ENCODE data around the gene ROBO1.

ROBO1 gene

GRCh38 chr3:79002465-79003372 lies 765.1 kb downstream of the ROBO1 start:
- peak; percentile 61 for DNase-seq

DNA sequence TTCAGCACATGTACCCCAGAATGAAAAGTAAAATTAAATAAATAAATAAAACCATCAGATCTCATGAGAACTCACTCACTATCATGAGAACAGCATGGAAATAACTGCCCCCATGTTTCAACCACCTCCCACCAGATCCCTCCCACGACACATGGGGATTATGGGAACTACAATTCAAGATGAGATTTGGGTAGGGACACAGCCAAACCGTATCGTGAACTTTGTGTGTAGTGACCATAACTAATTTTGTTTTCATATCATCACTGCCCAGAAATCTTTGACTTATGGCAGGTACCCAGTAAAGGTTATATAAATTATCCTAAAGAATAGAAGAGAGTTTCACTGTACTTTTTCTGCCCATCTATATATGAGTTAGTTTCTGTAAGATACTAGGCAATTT lies 766.5 kb downstream of the ROBO1 start:
- DNase-seq, result no peak

DNA sequence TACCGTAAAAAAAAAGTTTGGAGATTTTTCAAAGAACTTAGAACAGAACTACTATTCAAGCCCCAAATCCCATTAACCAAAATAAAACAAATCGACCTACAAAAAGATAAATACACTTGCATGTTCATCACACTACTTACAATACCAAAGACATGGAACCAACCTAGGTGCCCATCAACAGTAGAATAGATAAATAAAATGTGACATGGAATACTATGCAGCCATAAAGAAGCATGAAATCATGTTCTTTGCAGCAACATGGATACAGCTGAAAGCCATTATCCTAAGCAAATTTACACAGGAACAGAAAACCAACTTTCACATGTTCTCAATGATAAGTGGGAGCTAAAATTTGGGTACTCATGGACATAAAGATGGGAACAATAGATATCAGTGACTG lies 768.7 kb downstream of the ROBO1 start:
- no peak for DNase-seq

DNA sequence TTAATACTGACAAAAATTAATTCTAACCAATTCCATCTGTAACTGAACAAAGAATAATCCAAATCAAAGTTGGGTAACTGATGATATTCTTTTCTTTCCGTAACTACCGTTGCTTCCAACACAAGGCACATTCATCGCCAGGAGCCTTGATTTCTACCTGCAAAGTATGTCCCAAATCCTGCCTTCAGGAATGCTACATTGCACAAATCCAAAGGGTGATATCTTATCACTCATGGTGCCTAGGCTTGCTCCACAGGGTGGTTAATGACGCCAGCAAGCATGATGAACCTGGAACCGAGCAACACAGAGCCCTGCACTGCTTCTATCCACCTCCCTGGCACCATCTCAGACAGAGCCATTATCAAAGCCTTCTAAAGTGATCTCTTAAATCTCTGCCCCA lies 772.7 kb downstream of the ROBO1 start:
- DNase-seq, result no peak

DNA sequence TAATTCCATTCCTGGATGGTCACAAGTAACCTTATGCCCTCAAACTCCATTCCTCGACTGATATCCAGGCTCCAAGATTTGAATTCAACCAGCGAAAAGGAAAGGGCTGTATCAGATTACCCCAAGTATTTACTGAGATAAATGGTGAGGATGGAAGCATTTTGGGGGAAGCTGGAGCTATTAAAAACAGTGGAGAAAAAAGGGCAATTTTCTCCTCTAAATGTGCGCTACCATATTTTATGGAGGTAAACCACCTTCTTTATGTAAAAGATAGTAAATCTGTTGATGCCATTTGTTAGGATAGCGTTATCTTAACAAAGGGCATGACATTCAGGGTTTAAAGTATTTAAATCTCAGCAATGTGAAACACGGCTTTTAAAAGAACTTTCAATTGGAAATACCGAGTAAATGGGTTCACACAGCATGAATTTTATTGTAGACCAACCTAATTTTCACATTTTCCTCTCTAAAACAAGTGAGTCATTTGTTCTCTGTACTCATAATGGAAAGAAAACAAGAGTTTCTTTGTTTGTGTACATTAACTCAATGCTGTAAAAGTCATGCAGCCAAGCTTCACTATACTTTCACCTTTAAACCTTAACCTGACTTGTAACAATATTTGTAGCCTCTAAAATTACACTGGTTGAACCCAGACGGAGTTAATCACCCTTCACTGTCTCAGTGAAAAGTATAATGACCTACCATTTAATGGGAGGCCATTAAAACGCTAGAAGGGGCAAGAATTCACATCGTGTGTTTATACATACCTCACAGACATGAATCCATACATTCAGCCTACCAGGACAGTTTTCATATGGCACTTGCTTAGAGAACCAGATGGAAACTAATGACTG lies 773.4 kb downstream of the ROBO1 start:
- peak; percentile 90 for DNase-seq

GRCh38 chr3:78993375-78993774 lies 774.4 kb downstream of the ROBO1 start:
- peak; percentile 15 for DNase-seq

- no peak for DNase-seq
Measured at GRCh38 chr3:78992830-78993229, 775.0 kb downstream of the ROBO1 start.

DNA sequence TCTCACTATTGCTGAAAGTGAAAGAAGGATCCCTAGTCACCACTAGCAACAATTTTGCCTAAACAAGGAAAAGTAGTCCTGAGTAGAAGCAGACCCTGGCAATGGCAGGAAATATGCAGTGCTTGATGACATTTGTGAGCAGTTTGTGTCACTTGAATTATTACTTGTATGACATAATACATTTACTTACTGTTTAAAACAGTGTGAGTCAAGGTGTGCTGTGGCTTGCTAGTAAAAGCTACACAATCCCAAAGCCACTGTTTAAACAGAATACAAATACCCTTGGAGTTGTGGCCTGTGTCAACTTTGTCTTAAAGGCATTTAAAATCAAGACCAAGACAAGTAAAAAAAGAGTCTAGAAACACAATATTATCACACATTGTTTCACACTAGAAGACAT lies 775.4 kb downstream of the ROBO1 start:
- DNase-seq, result no peak

GRCh38 chr3:78991656-78992055 lies 776.1 kb downstream of the ROBO1 start:
- DNase-seq, result no peak

DNA sequence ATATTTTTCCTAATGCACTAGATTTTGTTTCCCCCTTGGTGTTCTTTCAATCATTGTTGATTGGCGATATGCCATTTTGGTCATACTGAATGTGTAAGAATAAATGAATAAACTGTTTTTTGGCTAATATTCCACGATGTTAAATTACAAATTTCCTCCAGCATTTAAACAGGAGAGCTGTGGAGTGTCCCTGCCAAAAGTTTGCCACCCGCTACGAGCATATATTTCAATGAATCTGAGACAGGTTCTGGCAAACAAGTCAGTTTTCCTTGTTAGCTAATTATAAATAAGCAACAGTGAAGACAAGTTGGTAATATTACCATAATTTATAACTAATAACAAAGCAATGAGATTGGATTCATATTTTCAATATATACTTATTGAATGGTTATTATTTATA lies 777.6 kb downstream of the ROBO1 start:
- no peak for DNase-seq

DNA sequence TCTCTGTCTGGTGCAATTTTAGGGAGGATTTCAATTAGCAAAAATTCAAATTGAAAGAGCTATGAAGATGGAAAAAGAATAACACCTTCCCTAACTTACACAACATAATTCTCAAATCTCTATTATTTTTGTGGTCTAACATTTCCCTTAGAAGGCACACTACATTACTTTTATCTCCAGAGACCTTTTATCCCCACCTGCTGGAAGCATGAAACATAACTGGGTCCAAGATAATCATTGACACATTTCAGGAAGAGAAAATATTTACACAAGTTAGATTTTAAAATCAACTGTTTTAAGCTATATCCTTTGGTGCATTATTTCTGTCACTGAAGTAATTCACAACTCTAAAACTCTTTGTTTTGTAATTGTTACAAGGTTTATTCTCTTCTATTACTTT lies 779.5 kb downstream of the ROBO1 start:
- peak; percentile 58 for DNase-seq

DNA sequence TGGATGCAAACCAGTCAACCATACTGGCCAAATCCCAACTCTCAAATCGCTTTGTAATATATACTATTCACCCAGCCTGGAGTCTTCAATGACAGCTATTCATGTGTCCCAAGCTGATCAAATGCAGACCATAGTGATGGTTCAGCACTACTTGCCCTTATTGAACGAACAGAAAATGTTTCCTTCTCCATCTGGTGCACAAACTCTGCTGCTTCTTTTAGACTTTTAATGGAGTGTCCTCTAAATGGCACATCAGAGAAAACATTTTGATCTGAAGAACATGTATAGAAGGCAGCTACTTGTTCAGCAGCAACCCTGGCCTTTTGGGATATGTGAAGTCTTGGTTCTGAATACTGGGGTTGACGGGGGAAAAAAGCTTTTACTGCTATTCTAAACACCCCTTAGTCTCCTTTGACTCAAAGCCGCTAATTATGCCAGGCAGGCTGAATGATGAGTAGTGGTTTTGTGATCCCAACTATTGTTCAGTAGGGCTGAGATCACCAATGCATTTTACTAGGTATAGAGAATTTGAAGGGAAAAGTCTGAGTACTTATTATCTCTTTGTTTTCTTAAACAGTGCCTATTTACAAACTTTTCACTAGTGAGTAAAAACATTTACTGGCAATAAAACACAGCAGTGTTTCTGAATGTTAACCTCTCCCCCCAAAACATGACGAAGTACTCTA lies 781.2 kb downstream of the ROBO1 start:
- DNase-seq, result peak; percentile 87

DNA sequence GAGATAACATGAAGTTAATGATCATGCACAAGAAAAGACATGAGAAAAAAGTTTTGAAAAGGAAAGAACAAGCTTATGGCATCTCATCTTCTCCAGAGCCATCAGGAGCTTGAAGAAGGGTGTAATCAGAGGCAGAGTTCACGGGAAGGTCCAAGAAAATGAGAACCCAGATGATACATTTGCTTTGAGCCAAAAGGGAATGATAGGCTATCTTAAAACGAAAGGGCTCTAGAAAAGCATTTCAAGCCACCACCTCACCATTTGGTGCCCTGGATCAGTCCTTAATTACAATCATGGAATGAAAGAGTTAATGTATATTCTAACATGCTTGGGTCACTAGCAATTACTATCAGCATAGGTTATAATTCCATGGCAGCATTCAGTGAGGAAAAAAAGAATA lies 781.8 kb downstream of the ROBO1 start:
- DNase-seq, result no peak

- peak; percentile 76 for DNase-seq
Measured at GRCh38 chr3:78979028-78979427, 788.8 kb downstream of the ROBO1 start.

DNA sequence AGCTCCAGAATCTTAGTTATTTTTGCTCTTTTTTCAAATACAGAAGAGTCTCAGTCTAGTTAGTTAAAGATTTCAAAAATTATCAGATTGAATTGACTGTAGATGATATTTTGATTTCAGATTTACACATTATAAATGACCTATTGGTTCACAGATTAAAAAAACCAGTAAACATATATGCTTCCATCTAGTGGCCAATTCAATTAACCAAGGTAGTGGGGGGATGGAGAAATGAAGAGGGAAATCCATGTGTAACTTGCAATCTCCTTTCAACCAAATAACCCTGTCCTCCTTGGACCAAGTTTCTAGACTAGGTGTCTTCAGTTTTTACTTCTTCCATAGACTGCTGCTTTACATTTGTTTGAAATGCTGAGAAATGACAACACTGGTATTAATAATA lies 789.8 kb downstream of the ROBO1 start:
- peak; percentile 68 for DNase-seq

DNA sequence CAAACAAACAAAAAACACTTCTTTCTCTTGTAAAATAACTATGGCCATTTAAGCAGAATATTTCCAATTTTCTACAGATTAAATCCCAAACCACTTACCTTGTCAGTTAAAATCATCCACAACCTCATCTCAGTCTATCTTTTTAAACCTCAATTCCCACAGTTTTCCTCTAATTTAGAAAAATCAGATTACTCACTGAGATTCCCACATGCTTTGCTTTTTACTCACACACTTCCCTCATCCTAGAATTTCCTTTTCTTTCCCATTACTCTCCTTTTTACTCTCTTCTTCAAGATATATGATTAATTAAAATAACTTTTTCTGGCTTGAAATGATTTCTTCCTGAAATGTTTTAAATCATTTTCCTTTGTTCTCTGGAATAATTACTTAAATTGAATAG lies 790.7 kb downstream of the ROBO1 start:
- no peak for DNase-seq

- DNase-seq, result peak; percentile 46
Measured at GRCh38 chr3:78976200-78976599, 791.6 kb downstream of the ROBO1 start.

DNA sequence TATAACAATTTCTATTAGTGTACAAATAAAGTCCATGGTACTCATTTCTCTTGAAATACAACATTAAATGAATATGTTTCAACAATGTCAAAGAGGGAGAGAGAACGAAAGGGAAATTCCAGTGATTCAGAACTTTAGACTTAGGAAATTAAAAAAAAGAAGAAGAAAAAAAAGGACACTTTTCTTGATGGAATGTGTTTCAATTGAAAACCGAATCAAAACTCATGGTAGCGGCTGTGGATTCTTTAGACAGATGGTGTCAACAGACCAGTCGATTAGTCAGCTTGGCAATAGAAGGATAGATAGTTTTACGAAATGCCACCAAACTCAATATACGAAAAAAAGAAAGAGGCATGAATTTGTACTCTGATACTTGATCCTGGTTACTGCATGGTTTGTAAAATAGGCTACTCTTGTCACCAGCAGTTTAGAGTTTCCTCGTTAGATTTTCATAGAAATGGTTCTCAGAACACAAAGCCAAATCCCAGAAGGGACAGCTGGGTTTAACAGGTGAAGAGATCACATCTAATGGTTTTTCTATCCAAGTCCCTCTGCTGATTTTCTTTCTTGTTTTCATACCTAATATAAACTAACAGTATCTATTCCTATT lies 793.5 kb downstream of the ROBO1 start:
- DNase-seq, result peak; percentile 54

DNA sequence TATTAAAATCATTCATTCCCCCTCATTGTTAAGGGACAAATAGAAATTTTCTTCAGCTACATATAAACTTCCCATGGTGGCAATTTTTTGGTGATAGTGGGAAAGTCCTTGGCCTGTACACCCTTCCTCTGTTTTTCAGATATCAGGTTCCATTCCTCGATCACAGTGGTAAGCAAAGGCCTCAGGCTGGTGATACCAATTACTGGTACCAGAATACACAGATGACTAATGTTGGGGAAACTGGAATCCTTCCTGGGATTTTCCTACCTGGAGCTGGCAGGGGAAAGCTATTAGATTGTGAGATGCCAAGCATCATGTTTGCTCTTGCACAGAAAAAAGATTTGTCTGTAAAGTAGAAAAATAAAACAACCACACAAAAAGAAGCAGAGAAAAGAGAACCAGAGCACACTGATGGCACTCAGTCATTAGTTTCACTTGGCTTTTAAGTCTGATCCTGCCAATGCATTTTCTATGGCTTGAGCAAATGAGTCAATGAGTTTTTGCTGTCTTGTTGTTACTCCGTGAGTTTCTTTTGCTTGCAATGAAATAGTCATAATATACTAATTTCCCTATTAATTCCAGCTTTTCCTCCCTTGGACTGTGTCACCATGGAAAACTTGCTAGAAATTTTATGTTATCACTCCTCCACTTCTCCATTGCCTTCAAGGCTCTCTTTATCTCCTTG lies 795.0 kb downstream of the ROBO1 start:
- peak; percentile 71 for DNase-seq

DNA sequence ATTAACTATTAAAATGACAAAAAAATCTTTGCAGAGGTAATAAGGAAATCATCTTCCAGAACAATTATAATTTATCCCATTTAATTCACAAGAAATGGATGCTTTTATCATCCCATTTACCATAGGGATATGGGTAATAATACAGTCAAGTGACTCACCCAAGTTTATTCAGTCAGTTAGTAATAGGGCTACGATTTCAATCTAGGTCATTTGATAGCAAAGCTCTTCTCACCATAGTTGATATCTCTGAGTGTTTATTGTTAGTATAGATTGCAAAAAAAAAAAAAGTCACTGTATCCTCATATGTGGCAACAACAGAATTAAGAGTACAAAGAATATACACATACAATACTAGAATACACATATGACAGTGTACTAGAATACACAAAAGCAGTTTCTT lies 797.1 kb downstream of the ROBO1 start:
- DNase-seq, result no peak

DNA sequence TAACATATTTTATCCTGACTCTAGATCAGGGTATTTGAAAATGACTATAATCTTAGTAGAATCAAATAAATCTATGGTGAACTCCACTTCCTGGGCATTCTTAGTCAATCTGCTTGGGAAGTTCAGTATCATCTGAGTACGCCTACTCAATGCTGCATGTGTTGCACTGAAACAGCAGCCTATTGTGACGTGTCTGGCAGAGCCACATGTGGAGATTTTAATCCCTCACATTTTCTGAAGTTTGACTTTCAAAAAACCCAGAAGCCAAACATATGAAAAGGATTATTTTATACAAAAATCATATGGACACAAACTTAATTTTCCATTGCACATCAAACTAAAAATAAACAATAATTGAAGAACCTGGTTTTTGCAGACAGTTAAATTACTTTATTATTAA lies 798.3 kb downstream of the ROBO1 start:
- DNase-seq, result peak; percentile 58

GRCh38 chr3:78967061-78967460 lies 800.7 kb downstream of the ROBO1 start:
- DNase-seq, result peak; percentile 68
